ENCODE results near the gene ARL10. TPM values are rescaled to one million over a fixed set of nuclear protein-coding genes. Genes with fewer than 3 reads are reported as not detected.

Gene ARL10
- total RNA-seq, 1 donor from 2014 or later, result 9.4 TPM

- Histone ChIP-seq H3K9me3 (ENCODE audit: control insufficient read depth in 3 of 3, low read length in 3 of 3) (no peaks in the 10 kb centered on the region), H3K4me3 (ENCODE audit: low read length in 3 of 3) (no peak overlapping the region), H3K36me3 (ENCODE audit: control insufficient read depth in 3 of 3, insufficient read depth in 3 of 3, low read length in 3 of 3) (no peaks in the 10 kb centered on the region), H3K9ac (ENCODE audit: low read depth in 1 of 3, low read length in 3 of 3) (no peak overlapping the region), H3K27me3 (ENCODE audit: control insufficient read depth in 3 of 3, insufficient read depth in 3 of 3, low read length in 3 of 3) (no peaks in the 10 kb centered on the region), H3K27ac (ENCODE audit: low read depth, low read length) (no peak overlapping the region), H3K4me1 (ENCODE audit: control insufficient read depth in 3 of 3, insufficient read depth in 3 of 3, low read length in 3 of 3) (peaks cover 28 to 34% (median 32%) of the 10 kb centered on the region in 3 donors)
These were observed 53.0 kb downstream of the ARL10 start for GRCh38 chr5:176418251-176418650.

GRCh38 chr5:176420086-176420485 lies 54.8 kb downstream of the ARL10 start:
- Histone ChIP-seq H3K4me1 (ENCODE audit: control insufficient read depth in 3 of 3, insufficient read depth in 3 of 3, low read length in 3 of 3) (peaks cover 10 to 16% (median 13%) of the 10 kb centered on the region in 3 donors), H3K27ac (ENCODE audit: low read depth, low read length) (no peak overlapping the region), H3K36me3 (ENCODE audit: control insufficient read depth in 3 of 3, insufficient read depth in 3 of 3, low read length in 3 of 3) (no peaks in the 10 kb centered on the region), H3K27me3 (ENCODE audit: control insufficient read depth in 3 of 3, insufficient read depth in 3 of 3, low read length in 3 of 3) (no peaks in the 10 kb centered on the region), H3K9me3 (ENCODE audit: control insufficient read depth in 3 of 3, low read length in 3 of 3) (no peaks in the 10 kb centered on the region), H3K9ac (ENCODE audit: low read depth in 1 of 3, low read length in 3 of 3) (no peak overlapping the region), H3K4me3 (ENCODE audit: low read length in 3 of 3) (no peak overlapping the region)

- Histone ChIP-seq H3K4me3 (ENCODE audit: low read length in 3 of 3) (no peak overlapping the region), H3K9me3 (ENCODE audit: control insufficient read depth in 3 of 3, low read length in 3 of 3) (no peaks in the 10 kb centered on the region), H3K27ac (ENCODE audit: low read depth, low read length) (no peak overlapping the region), H3K9ac (ENCODE audit: low read depth in 1 of 3, low read length in 3 of 3) (no peak overlapping the region), H3K36me3 (ENCODE audit: control insufficient read depth in 3 of 3, insufficient read depth in 3 of 3, low read length in 3 of 3) (no peaks in the 10 kb centered on the region), H3K27me3 (ENCODE audit: control insufficient read depth in 3 of 3, insufficient read depth in 3 of 3, low read length in 3 of 3) (no peaks in the 10 kb centered on the region), H3K4me1 (ENCODE audit: control insufficient read depth in 3 of 3, insufficient read depth in 3 of 3, low read length in 3 of 3) (peaks cover 7 to 8% (median 7%) of the 10 kb centered on the region in 3 donors)
These were observed 55.8 kb downstream of the ARL10 start for GRCh38 chr5:176420972-176421544.

GRCh38 chr5:176424181-176424580 lies 58.9 kb downstream of the ARL10 start:
- no peak overlapping the region for H3K27ac ChIP-seq (ENCODE audit: low read depth, low read length)

GRCh38 chr5:176425138-176425537 lies 59.9 kb downstream of the ARL10 start:
- Histone ChIP-seq H3K9ac (ENCODE audit: low read depth in 1 of 3, low read length in 3 of 3) (no peak overlapping the region), H3K27ac (ENCODE audit: low read depth, low read length) (no peak overlapping the region), H3K9me3 (ENCODE audit: control insufficient read depth in 3 of 3, low read length in 3 of 3) (no peaks in the 10 kb centered on the region), H3K27me3 (ENCODE audit: control insufficient read depth in 3 of 3, insufficient read depth in 3 of 3, low read length in 3 of 3) (no peaks in the 10 kb centered on the region), H3K4me3 (ENCODE audit: low read length in 3 of 3) (no peak overlapping the region), H3K36me3 (ENCODE audit: control insufficient read depth in 3 of 3, insufficient read depth in 3 of 3, low read length in 3 of 3) (no peaks in the 10 kb centered on the region), H3K4me1 (ENCODE audit: control insufficient read depth in 3 of 3, insufficient read depth in 3 of 3, low read length in 3 of 3) (no peaks in the 10 kb centered on the region)

More at GRCh38 chr5:176424181-176424580, 58.9 kb downstream of the ARL10 start:
- no peaks in the 10 kb centered on the region for H3K36me3 ChIP-seq (ENCODE audit: control insufficient read depth in 3 of 3, insufficient read depth in 3 of 3, low read length in 3 of 3)
- H3K4me1 ChIP-seq (ENCODE audit: control insufficient read depth in 3 of 3, insufficient read depth in 3 of 3, low read length in 3 of 3), result no peaks in the 10 kb centered on the region
- no peak overlapping the region for H3K9ac ChIP-seq (ENCODE audit: low read depth in 1 of 3, low read length in 3 of 3)
- no peaks in the 10 kb centered on the region for H3K9me3 ChIP-seq (ENCODE audit: control insufficient read depth in 3 of 3, low read length in 3 of 3)
- H3K4me3 ChIP-seq (ENCODE audit: low read length in 3 of 3), result no peak overlapping the region
- no peaks in the 10 kb centered on the region for H3K27me3 ChIP-seq (ENCODE audit: control insufficient read depth in 3 of 3, insufficient read depth in 3 of 3, low read length in 3 of 3)

DNA sequence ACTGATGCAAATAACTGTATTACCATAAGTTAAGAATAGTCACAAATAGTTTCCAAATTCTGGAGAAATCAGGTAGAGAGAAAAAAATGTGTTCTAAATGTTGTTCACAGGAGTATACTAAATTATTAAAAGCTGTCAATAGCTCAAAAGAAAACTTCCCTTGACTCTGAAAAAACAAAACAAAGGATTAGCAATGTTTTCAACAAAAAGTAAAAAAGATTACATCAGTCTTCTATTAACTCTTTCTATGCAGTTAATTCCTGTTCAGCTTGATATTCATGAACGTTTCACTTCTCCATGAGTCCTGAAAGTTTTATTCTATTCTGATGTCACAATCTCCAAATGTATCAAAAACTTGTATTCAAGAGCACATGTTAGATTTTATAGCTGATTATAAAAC lies 60.5 kb downstream of the ARL10 start:
- Histone ChIP-seq H3K9me3 (ENCODE audit: control insufficient read depth in 3 of 3, low read length in 3 of 3) (no peaks in the 10 kb centered on the region), H3K27ac (ENCODE audit: low read depth, low read length) (no peak overlapping the region), H3K9ac (ENCODE audit: low read depth in 1 of 3, low read length in 3 of 3) (no peak overlapping the region)

DNA sequence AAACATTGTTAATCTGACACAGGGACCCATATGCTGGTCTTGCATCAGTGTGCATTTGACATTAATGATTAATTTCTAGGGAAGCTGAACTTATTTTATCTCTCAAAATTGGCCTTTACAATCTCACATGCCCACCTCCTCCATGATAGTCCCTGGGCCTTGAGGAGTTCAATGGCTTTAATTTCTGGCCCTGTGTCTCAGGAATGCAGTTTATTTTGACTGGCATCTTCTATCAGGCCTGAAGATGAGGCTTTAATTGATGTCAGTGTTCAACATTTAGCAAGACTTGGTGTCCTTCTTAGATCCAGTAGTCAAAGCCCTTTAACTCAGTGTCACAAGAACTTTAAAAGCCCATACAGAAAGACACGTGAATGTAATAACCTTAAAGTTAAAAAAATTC lies 61.6 kb downstream of the ARL10 start:
- H3K9ac ChIP-seq (ENCODE audit: low read depth in 1 of 3, low read length in 3 of 3), result no peak overlapping the region
- no peak overlapping the region for H3K27ac ChIP-seq (ENCODE audit: low read depth, low read length)
- no peaks in the 10 kb centered on the region for H3K27me3 ChIP-seq (ENCODE audit: control insufficient read depth in 3 of 3, insufficient read depth in 3 of 3, low read length in 3 of 3)
- no peaks in the 10 kb centered on the region for H3K4me1 ChIP-seq (ENCODE audit: control insufficient read depth in 3 of 3, insufficient read depth in 3 of 3, low read length in 3 of 3)
- H3K4me3 ChIP-seq (ENCODE audit: low read length in 3 of 3), result no peak overlapping the region
- no peaks in the 10 kb centered on the region for H3K36me3 ChIP-seq (ENCODE audit: control insufficient read depth in 3 of 3, insufficient read depth in 3 of 3, low read length in 3 of 3)
- H3K9me3 ChIP-seq (ENCODE audit: control insufficient read depth in 3 of 3, low read length in 3 of 3), result no peaks in the 10 kb centered on the region

More for the DNA sequence above, 60.5 kb downstream of the ARL10 start:
- Histone ChIP-seq H3K27me3 (ENCODE audit: control insufficient read depth in 3 of 3, insufficient read depth in 3 of 3, low read length in 3 of 3) (no peaks in the 10 kb centered on the region), H3K4me3 (ENCODE audit: low read length in 3 of 3) (no peak overlapping the region), H3K4me1 (ENCODE audit: control insufficient read depth in 3 of 3, insufficient read depth in 3 of 3, low read length in 3 of 3) (no peaks in the 10 kb centered on the region), H3K36me3 (ENCODE audit: control insufficient read depth in 3 of 3, insufficient read depth in 3 of 3, low read length in 3 of 3) (no peaks in the 10 kb centered on the region)

- Histone ChIP-seq H3K9me3 (ENCODE audit: control insufficient read depth in 3 of 3, low read length in 3 of 3) (no peaks in the 10 kb centered on the region), H3K4me1 (ENCODE audit: control insufficient read depth in 3 of 3, insufficient read depth in 3 of 3, low read length in 3 of 3) (no peaks in the 10 kb centered on the region), H3K27me3 (ENCODE audit: control insufficient read depth in 3 of 3, insufficient read depth in 3 of 3, low read length in 3 of 3) (peaks cover 0 to 2% (median 0%) of the 10 kb centered on the region in 3 donors), H3K4me3 (ENCODE audit: low read length in 3 of 3) (no peak overlapping the region), H3K27ac (ENCODE audit: low read depth, low read length) (no peak overlapping the region), H3K9ac (ENCODE audit: low read depth in 1 of 3, low read length in 3 of 3) (no peak overlapping the region), H3K36me3 (ENCODE audit: control insufficient read depth in 3 of 3, insufficient read depth in 3 of 3, low read length in 3 of 3) (no peaks in the 10 kb centered on the region)
These were observed 62.7 kb downstream of the ARL10 start for GRCh38 chr5:176427971-176428370.

DNA sequence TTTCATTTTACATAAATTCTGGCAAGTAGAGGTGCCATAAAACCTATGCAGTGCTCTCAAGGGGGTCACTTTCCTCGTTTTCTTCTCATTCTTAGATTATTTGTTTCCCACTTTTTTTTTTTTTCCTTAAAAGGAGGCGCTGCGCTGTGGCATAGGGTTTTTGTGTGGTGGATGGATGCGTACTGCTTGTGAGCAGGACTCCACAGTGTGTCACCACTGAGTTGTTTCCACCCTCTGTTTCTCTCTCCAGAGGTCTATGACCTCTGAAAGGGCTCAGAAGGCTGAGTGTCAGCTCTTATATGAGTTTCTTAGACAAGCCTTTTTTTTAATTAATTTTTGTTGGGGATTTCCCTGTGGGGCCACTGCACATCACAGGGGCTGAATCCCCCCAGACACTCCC lies 64.7 kb downstream of the ARL10 start:
- no peaks in the 10 kb centered on the region for H3K36me3 ChIP-seq (ENCODE audit: control insufficient read depth in 3 of 3, insufficient read depth in 3 of 3, low read length in 3 of 3)
- H3K27ac ChIP-seq (ENCODE audit: low read depth, low read length), result no peak overlapping the region
- no peaks in the 10 kb centered on the region for H3K4me1 ChIP-seq (ENCODE audit: control insufficient read depth in 3 of 3, insufficient read depth in 3 of 3, low read length in 3 of 3)
- no peak overlapping the region for H3K9ac ChIP-seq (ENCODE audit: low read depth in 1 of 3, low read length in 3 of 3)
- H3K9me3 ChIP-seq (ENCODE audit: control insufficient read depth in 3 of 3, low read length in 3 of 3), result no peaks in the 10 kb centered on the region
- no peak overlapping the region for H3K4me3 ChIP-seq (ENCODE audit: low read length in 3 of 3)
- peaks cover 0 to 2% (median under 1%) of the 10 kb centered on the region in 3 donors for H3K27me3 ChIP-seq (ENCODE audit: control insufficient read depth in 3 of 3, insufficient read depth in 3 of 3, low read length in 3 of 3)

Data from skeletal muscle tissue (tissue), 4 donors.